Epidermal melanocyte (primary cell): ENCODE measurements around the gene RAD21L1.
"Not testable (repeated sequence)": the region's sequence is repeated elsewhere in the genome, so short reads cannot be mapped to it uniquely, and the experiment has no call there.

ENCODE experiments used
- DNase-seq: peaks from one replicate; pipeline ENCODE4 v3.0.0; 2011; ENCODE audit warnings: low spot score; ENCODE audit not compliant: insufficient read length

The RAD21L1 gene

GRCh38 chr20:1224205-1224890 is 1.5 kb upstream of the RAD21L1 start:
- DNase-seq = no peak

GRCh38 chr20:1225263-1225782 is 521 bp upstream of the RAD21L1 start:
- peak; percentile 70 for DNase-seq

- no peak for DNase-seq
Observed at GRCh38 chr20:1229541-1229940, 3.7 kb downstream of the RAD21L1 start.

GRCh38 chr20:1232286-1233111 is 6.7 kb downstream of the RAD21L1 start:
- no peak for DNase-seq

- DNase-seq = no peak
Observed at GRCh38 chr20:1240549-1240948, 14.7 kb downstream of the RAD21L1 start.

- DNase-seq = no peak
Observed at GRCh38 chr20:1241456-1241855, 15.6 kb downstream of the RAD21L1 start.

- DNase-seq = no peak
Observed at GRCh38 chr20:1242099-1242498, 16.3 kb downstream of the RAD21L1 start.

GRCh38 chr20:1242530-1242929 is 16.7 kb downstream of the RAD21L1 start:
- DNase-seq = no peak

GRCh38 chr20:1245578-1245977 is 19.7 kb downstream of the RAD21L1 start:
- DNase-seq = no peak

- DNase-seq = no peak
Observed at GRCh38 chr20:1247689-1248088, 21.8 kb downstream of the RAD21L1 start.

GRCh38 chr20:1250282-1250681 is 24.4 kb downstream of the RAD21L1 start:
- not testable (repeated sequence) for DNase-seq

- no peak for DNase-seq
Observed at GRCh38 chr20:1252416-1252815, 26.6 kb downstream of the RAD21L1 start.

GRCh38 chr20:1254254-1254653 is 28.4 kb downstream of the RAD21L1 start:
- DNase-seq = no peak

- no peak for DNase-seq
Observed at GRCh38 chr20:1255675-1256074, 29.8 kb downstream of the RAD21L1 start.

GRCh38 chr20:1263853-1264252 is 38.0 kb downstream of the RAD21L1 start:
- DNase-seq = no peak

- DNase-seq = no peak
Observed at GRCh38 chr20:1264727-1265126, 38.9 kb downstream of the RAD21L1 start.

GRCh38 chr20:1265226-1265915 is 39.5 kb downstream of the RAD21L1 start:
- DNase-seq = no peak

GRCh38 chr20:1265916-1266166 is 40.0 kb downstream of the RAD21L1 start:
- DNase-seq = no peak

GRCh38 chr20:1266167-1266973 is 40.5 kb downstream of the RAD21L1 start, which contains the start of gene SNPH:
SNPH (plus strand) TSS chr20:1266294; CDS start chr20:1296240, 29,946 bp downstream.
- peak; percentile 48 for DNase-seq

GRCh38 chr20:1267161-1267560 is 41.3 kb downstream of the RAD21L1 start:
- DNase-seq = no peak

GRCh38 chr20:1267809-1268374 is 42.0 kb downstream of the RAD21L1 start:
- no peak for DNase-seq
